GM12801 (cell line): Measurements from ENCODE around the gene TSHZ2.

ENCODE experiments used
- CTCF ChIP-seq: IDR thresholded peaks from one replicate; pipeline ENCODE4 v1.5.1; 2011; ENCODE audit warnings: control low read depth; ENCODE audit not compliant: insufficient read length; ENCODE audit errors: extremely low read depth

TSHZ2 gene

GRCh38 chr20:53309515-53309914, 337.4 kb downstream of the TSHZ2 start:
- TF ChIP-seq CTCF = no peak

- TF ChIP-seq CTCF = no peak
Measured at GRCh38 chr20:53312957-53313356, 340.8 kb downstream of the TSHZ2 start.

- no peak for TF ChIP-seq CTCF
Measured at GRCh38 chr20:53316206-53316937, 344.2 kb downstream of the TSHZ2 start.

GRCh38 chr20:53319200-53319599, 347.0 kb downstream of the TSHZ2 start:
- no peak for TF ChIP-seq CTCF

- TF ChIP-seq CTCF = no peak
Measured at GRCh38 chr20:53319716-53320115, 347.6 kb downstream of the TSHZ2 start.

GRCh38 chr20:53320701-53321100, 348.5 kb downstream of the TSHZ2 start:
- no peak for TF ChIP-seq CTCF

- no peak for TF ChIP-seq CTCF
Measured at GRCh38 chr20:53321596-53321995, 349.4 kb downstream of the TSHZ2 start.
